Neural progenitor cell (in vitro differentiated cells): ENCODE results near the gene BRPF3.

Experiments used
- CTCF ChIP-seq: fragments of 200-600 bp; sonication (generic); IDR thresholded peaks from 2 replicates; pipeline ENCODE4 v1.5.1; 2017; ENCODE audit warnings: antibody characterized with exemption, mild to moderate bottlenecking
- EZH2 ChIP-seq: fragments of 200-600 bp; sonication (generic); IDR thresholded peaks from 2 replicates; pipeline ENCODE4 v1.6.1; 2017; ENCODE audit warnings: antibody characterized with exemption, mild to moderate bottlenecking, moderate library complexity

DNA sequence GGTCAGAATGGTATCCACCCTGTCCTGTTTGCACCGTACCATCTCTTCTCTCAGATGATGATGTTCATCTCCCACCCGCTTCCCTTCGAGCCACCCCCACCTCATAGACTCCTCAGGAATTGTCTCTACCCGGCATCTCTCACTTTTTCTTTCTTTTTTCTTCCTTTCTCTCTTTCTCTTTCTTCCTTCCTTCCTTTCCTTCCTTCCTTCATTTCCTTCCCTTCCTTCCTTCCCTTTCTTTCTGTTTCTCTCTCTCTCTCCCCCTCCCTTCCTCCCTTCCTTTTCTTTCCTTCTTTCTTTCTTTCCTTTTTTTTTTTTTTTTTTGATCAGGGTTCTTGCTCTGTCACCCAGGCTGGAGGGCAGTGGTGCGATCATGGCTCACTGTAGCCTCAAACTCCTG, 45.6 kb downstream of the BRPF3 start:
- TF ChIP-seq CTCF = no peak
- no peak for TF ChIP-seq EZH2
